Stimulated activated CD4-positive, alpha-beta T cell treated with anti-CD3 and anti-CD28 coated beads, Interleukin-4, amount 100 ng/mL, for 48 hours (primary cell): Measurements from ENCODE around the gene TTC16.
A peak's percentile ranks its signal among the peaks of the same experiment; 100 is the strongest.
"Not testable (repeated sequence)": the region's sequence is repeated elsewhere in the genome, so short reads cannot be mapped to it uniquely, and the experiment has no call there.

Source experiments
- DNase-seq, 2 donors: peaks; one replicate each; pipeline ENCODE4 v3.0.0-alpha.2; 2020; ENCODE audit warnings: low read depth in 2 of 2

TTC16 gene

DNA sequence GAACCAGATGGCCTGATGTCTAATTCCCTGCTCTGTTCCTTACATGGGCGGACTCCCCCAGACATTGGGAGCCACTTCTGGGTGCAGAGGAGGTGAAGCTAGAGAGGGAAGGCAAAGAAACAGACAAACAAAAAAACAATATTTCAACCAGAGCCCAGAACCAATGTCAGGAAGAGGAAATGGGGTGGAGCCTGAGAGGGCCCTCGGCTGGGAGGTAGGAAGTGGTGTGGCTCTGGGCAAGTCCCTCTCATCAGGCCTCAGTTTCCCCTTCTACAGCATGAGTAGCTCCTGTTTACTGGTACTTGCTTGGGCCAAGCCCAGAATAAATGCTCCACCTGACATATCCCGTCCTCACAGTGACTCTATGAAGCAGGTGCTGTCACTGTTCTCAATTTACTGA lies 51.5 kb downstream of the TTC16 start:
- DNase-seq: no peak

GRCh38 chr9:127767909-127768331 lies 52.0 kb downstream of the TTC16 start:
- no peak for DNase-seq

- no peak for DNase-seq
Observed at GRCh38 chr9:127768698-127769097, 52.8 kb downstream of the TTC16 start.

DNA sequence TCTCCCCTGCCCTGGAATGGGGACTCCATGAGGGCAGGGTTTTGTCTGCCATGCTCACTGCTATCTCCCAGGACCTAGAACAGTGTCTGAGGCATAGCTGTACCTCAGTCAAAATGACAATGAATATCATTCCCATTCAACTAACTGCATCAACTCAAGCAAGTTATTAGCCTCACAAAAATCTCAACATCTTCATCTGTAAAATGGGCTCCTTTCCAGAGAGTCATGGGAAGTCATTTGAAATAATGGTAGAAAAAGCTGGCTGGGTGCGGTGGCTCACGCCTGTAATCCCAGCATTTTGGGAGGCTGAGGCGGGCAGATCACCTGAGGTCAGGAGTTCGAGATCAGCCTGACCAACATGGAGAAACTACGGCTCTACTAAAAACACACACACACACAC lies 53.2 kb downstream of the TTC16 start:
- no peak for DNase-seq

GRCh38 chr9:127769929-127770582 lies 54.2 kb downstream of the TTC16 start:
- DNase-seq: no peak

DNA sequence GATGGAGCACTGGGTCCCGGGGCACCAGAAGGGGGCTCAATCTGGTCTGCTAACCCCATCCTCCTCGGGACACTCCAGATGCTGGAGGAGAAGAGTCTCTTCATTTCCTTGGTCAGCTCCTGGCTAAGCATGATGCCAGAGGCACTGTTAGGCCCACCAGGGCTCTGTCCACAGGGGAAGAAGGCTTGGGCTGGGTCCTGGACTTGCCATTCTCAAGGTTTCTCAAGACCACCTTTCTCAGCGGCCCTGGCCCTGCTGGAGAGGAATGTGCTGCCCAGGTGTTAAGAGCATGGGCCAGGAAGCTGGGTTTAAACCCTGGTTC lies 54.7 kb downstream of the TTC16 start:
- DNase-seq: no peak

- peak; percentile 97 for DNase-seq
Observed at GRCh38 chr9:127770905-127771569, 55.2 kb downstream of the TTC16 start.

DNA sequence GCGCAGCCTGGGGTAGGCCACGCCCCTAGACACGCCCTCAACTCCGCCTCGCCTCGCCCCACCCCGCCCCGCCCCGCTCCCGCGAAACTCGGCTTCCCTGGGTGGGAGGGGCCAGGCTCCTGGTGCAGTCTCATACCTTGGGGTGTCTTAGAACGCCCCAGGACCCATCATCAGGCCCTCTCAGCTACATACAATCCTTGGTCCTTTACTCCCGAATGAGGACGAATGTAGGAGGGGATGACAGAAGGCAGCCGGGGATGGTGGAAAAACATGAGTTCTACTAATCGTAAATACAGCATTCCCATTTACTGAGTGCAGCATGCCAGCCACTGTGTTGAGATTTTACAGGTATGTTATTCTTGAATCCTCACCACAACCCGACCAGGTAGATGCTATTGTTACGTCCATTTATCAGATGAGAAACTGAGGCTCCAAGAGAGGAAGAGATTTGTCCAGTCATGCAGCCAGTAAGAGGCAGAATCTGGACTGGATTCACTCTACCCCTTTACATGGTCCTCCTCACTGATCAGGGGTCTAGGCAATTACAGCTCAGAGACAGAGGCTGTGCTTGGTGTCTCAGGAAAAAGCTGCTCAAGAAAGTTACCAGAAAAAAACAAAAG lies 55.8 kb downstream of the TTC16 start:
- no peak for DNase-seq

DNA sequence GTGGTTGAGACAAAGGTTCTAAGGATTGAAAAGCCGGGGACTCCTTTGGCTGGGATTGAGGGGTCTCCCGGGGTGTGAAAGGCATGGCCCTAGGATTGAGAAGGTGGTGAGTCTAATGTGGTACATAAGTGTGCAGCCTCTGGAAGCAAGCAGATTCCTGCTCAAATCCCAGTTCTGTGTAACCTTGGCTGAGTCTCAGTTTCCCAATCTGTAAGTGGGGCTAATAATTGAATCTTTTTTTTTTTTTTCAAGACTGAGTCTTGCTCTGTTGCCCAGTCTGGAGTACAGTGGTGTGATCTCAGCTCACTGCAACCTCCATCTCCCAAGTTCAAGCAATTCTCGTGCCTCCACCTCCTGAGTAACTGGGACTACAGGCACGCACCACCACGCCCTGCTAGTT lies 56.7 kb downstream of the TTC16 start:
- no peak for DNase-seq

- DNase-seq: no peak
Observed at GRCh38 chr9:127773272-127773671, 57.4 kb downstream of the TTC16 start.

DNA sequence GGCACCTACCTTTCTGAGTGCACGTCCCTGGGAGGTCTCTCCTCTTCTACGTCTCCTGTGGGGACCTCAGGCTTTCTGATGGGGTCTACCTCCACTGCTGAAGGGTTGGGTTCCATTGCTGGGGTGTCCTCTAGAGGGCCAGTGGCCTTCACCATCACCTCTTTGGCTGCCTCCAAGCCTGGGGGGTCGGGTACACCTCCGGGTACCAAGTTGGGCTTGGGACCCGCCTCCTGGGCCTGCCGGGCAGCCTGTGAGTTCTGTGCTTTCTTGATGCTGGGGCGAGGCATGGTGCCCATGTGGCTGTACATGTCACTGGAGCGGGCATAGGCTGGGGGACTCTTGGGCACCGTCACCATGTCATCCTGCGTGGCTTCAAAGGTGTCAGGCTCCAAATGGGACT lies 58.1 kb downstream of the TTC16 start:
- DNase-seq: no peak

GRCh38 chr9:127776195-127776923 lies 60.5 kb downstream of the TTC16 start:
- peak; percentile 56 to 60 for DNase-seq

DNA sequence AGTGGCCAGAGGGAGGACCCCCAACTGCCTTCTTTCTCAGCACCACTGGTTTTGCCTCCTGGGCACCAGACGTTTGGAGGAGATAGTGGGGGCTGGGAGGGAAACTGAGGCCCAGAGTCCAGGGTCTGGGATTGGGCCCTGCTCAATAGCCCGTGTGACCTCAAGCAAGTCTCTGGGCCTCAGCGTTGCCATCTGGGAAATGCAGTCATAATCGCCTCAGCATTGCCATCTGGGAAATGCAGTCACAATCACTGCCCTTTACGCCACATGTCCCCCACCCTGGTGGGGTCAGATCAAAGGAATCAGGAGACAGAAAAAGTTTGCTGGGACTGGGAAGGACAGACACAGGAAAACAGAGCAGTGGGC lies 61.0 kb downstream of the TTC16 start:
- no peak for DNase-seq

GRCh38 chr9:127777368-127777980 lies 61.6 kb downstream of the TTC16 start:
- DNase-seq: no peak

- no peak for DNase-seq
Observed at GRCh38 chr9:127778280-127779135, 62.6 kb downstream of the TTC16 start, which contains the start of gene SH2D3C. TSS of gene SH2D3C (minus strand) at chr9:127778666. CDS start at chr9:127778627, 39 bp downstream.

GRCh38 chr9:127779136-127779981 lies 63.5 kb downstream of the TTC16 start:
- DNase-seq: peak in 1 of 2 donors; percentile 47

DNA sequence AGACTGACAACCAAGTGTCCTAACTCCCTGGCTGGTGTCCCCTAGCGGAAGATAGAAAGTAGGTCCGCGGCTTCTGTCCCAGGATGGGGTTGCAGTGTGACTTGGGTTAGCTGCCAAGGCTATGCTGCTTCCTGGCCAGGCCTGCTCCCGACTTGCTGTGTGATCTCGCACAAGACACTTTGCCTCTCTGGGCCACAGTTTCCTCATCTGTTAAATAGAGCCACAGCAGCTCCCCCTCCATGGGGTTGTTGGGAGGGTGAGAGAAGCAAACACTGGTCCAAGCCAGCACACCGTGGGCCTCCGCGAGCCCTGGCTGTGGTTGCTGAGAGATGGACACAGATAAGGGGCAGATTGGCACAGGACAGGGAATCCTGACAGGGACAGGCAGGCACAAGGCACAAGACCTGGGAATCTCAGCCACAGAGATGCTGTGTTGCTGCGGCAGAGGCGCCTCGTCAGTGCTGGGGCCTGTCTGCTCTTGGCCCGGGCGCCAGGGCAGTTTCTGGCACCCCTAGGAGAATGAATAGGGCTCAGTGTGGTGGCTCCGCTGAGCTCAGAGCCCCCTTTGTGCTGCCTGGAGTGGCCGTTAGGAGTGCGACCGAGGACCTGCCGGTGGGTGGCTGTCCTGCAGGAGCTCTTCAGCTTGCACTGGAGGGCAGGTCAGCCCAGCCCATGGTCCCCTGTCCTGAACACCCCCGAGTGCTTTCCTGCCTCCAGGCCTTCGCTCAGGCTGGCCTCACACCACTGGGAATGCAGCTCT lies 64.4 kb downstream of the TTC16 start:
- no peak for DNase-seq

GRCh38 chr9:127780909-127781308 lies 65.0 kb downstream of the TTC16 start:
- not testable (repeated sequence) for DNase-seq
